K562 (cell line): Measurements from ENCODE around the gene GABRB3. TPM values are rescaled to one million over a fixed set of nuclear protein-coding genes. Genes with fewer than 3 reads are reported as not detected.

Experiments used
- ATAC-seq: fragments of 200-7000 bp; cut with Tn5 transposase; 3 replicates; pipeline ENCODE4 v1.9.1; 2020; ENCODE audit warnings: moderate library complexity
- BruUV-seq: library from RNA; stranded (reverse); fragments of 400-500 nt; replicated peaks from 2 replicates; lab custom pipeline; 2021; lab: Mats Ljungman, UMichigan
- CTCF ChIA-PET: fragments of 300-600 bp; formaldehyde crosslinking; extraction: SDS; loops from one replicate; lab custom pipeline; 2021; ENCODE audit warnings: low intra/inter-chr PET ratio; lab: Yijun Ruan, JAX
- POLR2A ChIA-PET: fragments of 300-600, 350-650 bp; sonication (Branson Sonifier 250); formaldehyde crosslinking; extraction: SDS; loops from one replicate; lab custom pipeline; 2021; ENCODE audit warnings: antibody characterized with exemption, inconsistent platforms; lab: Yijun Ruan, JAX
- DNase-seq, 4 experiments: peaks; one replicate each; pipeline versions ENCODE4 v3.0.0 to v3.0.0-alpha.2; 2011 to 2018; ENCODE audit warnings: low spot score in 3 of 4, mixed read lengths in 3 of 4; ENCODE audit errors: extremely low read depth in 1 of 4
- FAIRE-seq: peaks from 2 replicates; lab custom pipeline; 2011; peaks lifted over from hg19 to GRCh38; lab: Jason Lieb, UNC
- H2AFZ ChIP-seq: 2 replicates; pipeline ENCODE4 v1.6.0; 2011; ENCODE audit warnings: low read depth, low read length, control low read depth, inconsistent platforms
- H3K27ac ChIP-seq: fragments of 200-600 bp; 3 replicates; pipeline ENCODE4 v1.8.0; 2011; ENCODE audit warnings: low read depth, mild to moderate bottlenecking, control low read depth, inconsistent platforms, low read length, moderate library complexity, mixed read lengths; ENCODE audit errors: extremely low read depth
- H3K27me3 ChIP-seq, 2 experiments: fragments of 300-600 bp in 1 of 2; 2 replicates in 1 of 2; 3 replicates in 1 of 2; pipeline versions ENCODE4 v1.6.0 to v1.8.0; 2011; ENCODE audit warnings: inconsistent platforms in 2 of 2, low read length in 2 of 2, mild to moderate bottlenecking in 1 of 2, mixed read lengths in 1 of 2, moderate library complexity in 1 of 2; ENCODE audit not compliant: control insufficient read depth in 2 of 2, insufficient read depth in 2 of 2
- H3K36me3 ChIP-seq: fragments of 300-600 bp; 3 replicates; pipeline ENCODE4 v1.8.0; 2011; ENCODE audit warnings: mild to moderate bottlenecking, low read length, inconsistent platforms; ENCODE audit not compliant: control insufficient read depth, insufficient read depth
- H3K4me1 ChIP-seq, 2 experiments: fragments of 200-600 bp in 1 of 2; replicated peaks in 1 of 2; 2 replicates in 1 of 2; 3 replicates in 1 of 2; pipeline versions ENCODE4 v1.5.1 to v1.8.0; 2011; ENCODE audit warnings: inconsistent platforms in 2 of 2, low read length in 2 of 2, mild to moderate bottlenecking in 1 of 2, mixed read lengths in 1 of 2, moderate library complexity in 1 of 2; ENCODE audit not compliant: control insufficient read depth in 2 of 2, insufficient read depth in 2 of 2
- H3K4me2 ChIP-seq: 2 replicates; pipeline ENCODE4 v1.6.1; 2011; ENCODE audit warnings: low read length, control low read depth, inconsistent platforms, mixed read lengths; ENCODE audit not compliant: insufficient read depth
- H3K4me3 ChIP-seq: fragments of 200-600 bp; sonication (generic), shearing (Covaris generic); 2 replicates; pipeline ENCODE4 v1.5.1; 2016; ENCODE audit warnings: control low read depth, inconsistent platforms
- H3K79me2 ChIP-seq: fragments of 200-600 bp; 3 replicates; pipeline ENCODE4 v1.8.0; 2011; ENCODE audit warnings: low read length, inconsistent platforms; ENCODE audit not compliant: control insufficient read depth, insufficient read depth
- H3K9ac ChIP-seq, 2 experiments: 2 replicates each; pipeline versions ENCODE4 v1.6.0 to v1.6.1; 2011; ENCODE audit warnings: low read depth in 2 of 2, low read length in 2 of 2, control low read depth in 1 of 2, inconsistent platforms in 1 of 2, mild to moderate bottlenecking in 1 of 2, mixed read lengths in 1 of 2; ENCODE audit not compliant: insufficient read depth in 1 of 2
- H3K9me1 ChIP-seq: one replicate; pipeline ENCODE4 v1.6.0; 2011; ENCODE audit warnings: inconsistent platforms, mild to moderate bottlenecking, low read length, moderate library complexity; ENCODE audit not compliant: control insufficient read depth, insufficient read depth
- H3K9me3 ChIP-seq: replicated peaks from 2 replicates; pipeline ENCODE4 v1.5.1; 2011; ENCODE audit warnings: low read depth, low read length, inconsistent platforms; ENCODE audit not compliant: control insufficient read depth, insufficient read depth
- H4K20me1 ChIP-seq: replicated peaks from 2 replicates; pipeline ENCODE4 v1.6.1; 2011; ENCODE audit warnings: low read length, inconsistent platforms, mixed read lengths; ENCODE audit not compliant: control insufficient read depth, insufficient read depth
- CEBPB ChIP-seq: fragments of 450-650 bp; IDR thresholded peaks from 2 replicates; pipeline ENCODE4 v1.6.1; 2016; ENCODE audit warnings: missing genetic modification characterization, missing compliant biosample characterization
- CEBPG ChIP-seq, 3 experiments: fragments of 200-800 bp in 1 of 3; sonication (Bioruptor generic) in 1 of 3; sonication (generic) in 1 of 3; formaldehyde crosslinking in 1 of 3; IDR thresholded peaks in 2 of 3; conservative IDR thresholded peaks in 1 of 3; 2 replicates each; pipeline versions ENCODE4 v1.6.1 to v1.8.0; 2016 to 2022; ENCODE audit warnings: missing compliant biosample characterization in 2 of 3, missing genetic modification characterization in 2 of 3, mild to moderate bottlenecking in 1 of 3, missing genetic modification reagents in 1 of 3
- SRF ChIP-seq, 2 experiments: fragments of 250-450, 450-650 bp in 1 of 2; sonication (Bioruptor Pico) in 1 of 2; sonication (generic) in 1 of 2; formaldehyde crosslinking; IDR thresholded peaks; 2 replicates each; pipeline versions ENCODE4 v1.5.0 to v1.5.1; 2020 to 2022; ENCODE audit warnings: mild to moderate bottlenecking in 1 of 2, missing genetic modification reagents in 1 of 2
- WGBS: fragments of 100-300 bp; shearing (Covaris generic); methylation state at CpG from one replicate; pipeline ENCODE4 v1.1.6; 2016; ENCODE audit warnings: low coverage, mixed read lengths; ENCODE audit not compliant: insufficient coverage; ENCODE audit errors: missing lambda C conversion rate; 5-methylcytosine and 5-hydroxymethylcytosine counted together
- in situ Hi-C: fragments of 300-500 bp; cut with MboI; formaldehyde crosslinking; loops from 4 replicates; pipeline ENCODE4 v1.15.0; 2018; ENCODE audit warnings: inconsistent platforms, mixed read lengths
- intact Hi-C: fragments of 100-400 bp; cut with micrococcal nuclease; formaldehyde crosslinking; loops from 2 replicates; pipeline ENCODE4 v1.14.2; 2022
- polyA plus RNA-seq, 8 experiments: library from polyadenylated mRNA; depleted of rRNA in 4 of 8; stranded (reverse) in 5 of 8; unstranded in 3 of 8; fragments of >200 nt; fragmentation: Nextera tagmentation in 2 of 8; fragmentation: Illumina TruSeq in 1 of 8; extraction: Ambion mirVana in 2 of 8; extraction: Trizol in 1 of 8; gene quantifications; 2 replicates each; pipeline versions ENCODE4 v1.2.1 to v1.2.3, GENCODE V29; 2011 to 2014; ENCODE audit warnings: inconsistent platforms in 1 of 8, missing spikeins in 1 of 8
- total RNA-seq, 7 experiments: library from RNA; depleted of rRNA in 6 of 7; stranded (reverse); fragments of >200 nt in 6 of 7; fragmentation: Illumina TruSeq in 2 of 7; extraction: Trizol in 2 of 7; gene quantifications; 2 replicates each; pipeline versions ENCODE4 v1.2.1 to v1.2.3, GENCODE V29; 2011 to 2021; ENCODE audit warnings: low replicate concordance in 1 of 7
- TF ChIP-seq, protein P1 (sequence below): fragments of 250-450 bp; sonication (Bioruptor Pico); IDR thresholded peaks from 2 replicates; pipeline ENCODE4 v1.4.0; 2020; ENCODE audit warnings: mild to moderate bottlenecking

The GABRB3 gene
- total and polyA plus RNA-seq, 9 of the 15 experiments (the other 6 are each of a cell fraction or from before 2014, with no cell fraction given), result 0.09 to 1.4 (median 0.49) TPM

- Histone ChIP-seq H3K4me2 (no peak overlapping the region), H3K9me3 (no peaks in the 10 kb centered on the region), H2AFZ (no peak overlapping the region), H3K4me3 (no peak overlapping the region), H3K27me3 (no peaks in the 10 kb centered on the region), H3K9me1 (no peaks in the 10 kb centered on the region), H3K27ac (no peak overlapping the region), H3K36me3 (no peaks in the 10 kb centered on the region), H3K9ac (no peak overlapping the region), H3K79me2 (no peaks in the 10 kb centered on the region), H4K20me1 (no peaks in the 10 kb centered on the region), H3K4me1 (no peaks in the 10 kb centered on the region)
- BruUV-seq, result no TSS peak
- WGBS, result 0% methylated on average over 4 of the region's 4 CpGs
- in situ Hi-C loops, result no loop called here
- no peak for FAIRE-seq
- POLR2A ChIA-PET, result no interaction called here
- TF ChIP-seq, protein P1, sequence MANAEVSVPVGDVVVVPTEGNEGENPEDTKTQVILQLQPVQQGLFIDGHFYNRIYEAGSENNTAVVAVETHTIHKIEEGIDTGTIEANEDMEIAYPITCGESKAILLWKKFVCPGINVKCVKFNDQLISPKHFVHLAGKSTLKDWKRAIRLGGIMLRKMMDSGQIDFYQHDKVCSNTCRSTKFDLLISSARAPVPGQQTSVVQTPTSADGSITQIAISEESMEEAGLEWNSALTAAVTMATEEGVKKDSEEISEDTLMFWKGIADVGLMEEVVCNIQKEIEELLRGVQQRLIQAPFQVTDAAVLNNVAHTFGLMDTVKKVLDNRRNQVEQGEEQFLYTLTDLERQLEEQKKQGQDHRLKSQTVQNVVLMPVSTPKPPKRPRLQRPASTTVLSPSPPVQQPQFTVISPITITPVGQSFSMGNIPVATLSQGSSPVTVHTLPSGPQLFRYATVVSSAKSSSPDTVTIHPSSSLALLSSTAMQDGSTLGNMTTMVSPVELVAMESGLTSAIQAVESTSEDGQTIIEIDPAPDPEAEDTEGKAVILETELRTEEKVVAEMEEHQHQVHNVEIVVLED (CRISPR knock-in tag), result no peak
- TF ChIP-seq CEBPB (0 out of 2 replicates have a peak, but pooled peaks have one; percentile 9), SRF (CRISPR knock-in tag; IDR thresholded peaks at IDR 0.05) (no peak), CEBPG (CRISPR knock-in tag; IDR thresholded peaks at IDR 0.05) (no peak), CEBPG (tag; conservative IDR thresholded peaks at IDR 0.05 in 1 of 2, IDR thresholded peaks at IDR 0.05 in 1 of 2) (peak in 1 of 2 experiments; percentile 63; a peak in 2 of 4 replicates)
- no peak for DNase-seq
- ATAC-seq, result no peak
- intact Hi-C loops, result no loop called here
- CTCF ChIA-PET, result no interaction called here
Measured at GRCh38 chr15:26758079-26758478, 14.8 kb downstream of the GABRB3 start.
